NCI-H1105 (cell line): Measurements from ENCODE around the gene WSCD2.
"Not testable (repeated sequence)": the region's sequence is repeated elsewhere in the genome, so short reads cannot be mapped to it uniquely, and the experiment has no call there.

ENCODE experiments used
- DNase-seq: peaks from one replicate; lab custom pipeline; 2025; lab: John Stamatoyannopoulos, UW

The WSCD2 gene

GRCh38 chr12:108196921-108197320 is 67.8 kb downstream of the WSCD2 start:
- DNase-seq = no peak

- DNase-seq = no peak
Measured at GRCh38 chr12:108198043-108198442, 69.0 kb downstream of the WSCD2 start.

- DNase-seq = no peak
Measured at GRCh38 chr12:108199106-108199505, 70.0 kb downstream of the WSCD2 start.

- no peak for DNase-seq
Measured at GRCh38 chr12:108201808-108202207, 72.7 kb downstream of the WSCD2 start.

- DNase-seq = no peak
Measured at GRCh38 chr12:108204117-108204987, 75.3 kb downstream of the WSCD2 start.

GRCh38 chr12:108205864-108206263 is 76.8 kb downstream of the WSCD2 start:
- DNase-seq = no peak

GRCh38 chr12:108207791-108208730 is 79.0 kb downstream of the WSCD2 start:
- DNase-seq = no peak

GRCh38 chr12:108210001-108210400 is 80.9 kb downstream of the WSCD2 start:
- DNase-seq = no peak

GRCh38 chr12:108211157-108211556 is 82.1 kb downstream of the WSCD2 start:
- no peak for DNase-seq

- DNase-seq = no peak
Measured at GRCh38 chr12:108213871-108214445, 84.9 kb downstream of the WSCD2 start.

GRCh38 chr12:108214486-108214885 is 85.4 kb downstream of the WSCD2 start:
- no peak for DNase-seq

- DNase-seq = no peak
Measured at GRCh38 chr12:108215458-108215857, 86.4 kb downstream of the WSCD2 start.

- DNase-seq = no peak
Measured at GRCh38 chr12:108218921-108219320, 89.8 kb downstream of the WSCD2 start.

GRCh38 chr12:108225101-108225500 is 96.0 kb downstream of the WSCD2 start:
- DNase-seq = not testable (repeated sequence)

- DNase-seq = no peak
Measured at GRCh38 chr12:108226866-108227265, 97.8 kb downstream of the WSCD2 start.

GRCh38 chr12:108228746-108229145 is 99.7 kb downstream of the WSCD2 start:
- no peak for DNase-seq

- DNase-seq = no peak
Measured at GRCh38 chr12:108231109-108231905, 102.2 kb downstream of the WSCD2 start.

GRCh38 chr12:108231909-108232434 is 102.9 kb downstream of the WSCD2 start:
- no peak for DNase-seq

- no peak for DNase-seq
Measured at GRCh38 chr12:108232565-108232964, 103.5 kb downstream of the WSCD2 start.

GRCh38 chr12:108234158-108234557 is 105.1 kb downstream of the WSCD2 start:
- no peak for DNase-seq
